Measurements from ENCODE around the gene SERF2.
"Not testable (repeated sequence)": the region's sequence is repeated elsewhere in the genome, so short reads cannot be mapped to it uniquely, and the experiment has no call there.

The SERF2 gene

DNA sequence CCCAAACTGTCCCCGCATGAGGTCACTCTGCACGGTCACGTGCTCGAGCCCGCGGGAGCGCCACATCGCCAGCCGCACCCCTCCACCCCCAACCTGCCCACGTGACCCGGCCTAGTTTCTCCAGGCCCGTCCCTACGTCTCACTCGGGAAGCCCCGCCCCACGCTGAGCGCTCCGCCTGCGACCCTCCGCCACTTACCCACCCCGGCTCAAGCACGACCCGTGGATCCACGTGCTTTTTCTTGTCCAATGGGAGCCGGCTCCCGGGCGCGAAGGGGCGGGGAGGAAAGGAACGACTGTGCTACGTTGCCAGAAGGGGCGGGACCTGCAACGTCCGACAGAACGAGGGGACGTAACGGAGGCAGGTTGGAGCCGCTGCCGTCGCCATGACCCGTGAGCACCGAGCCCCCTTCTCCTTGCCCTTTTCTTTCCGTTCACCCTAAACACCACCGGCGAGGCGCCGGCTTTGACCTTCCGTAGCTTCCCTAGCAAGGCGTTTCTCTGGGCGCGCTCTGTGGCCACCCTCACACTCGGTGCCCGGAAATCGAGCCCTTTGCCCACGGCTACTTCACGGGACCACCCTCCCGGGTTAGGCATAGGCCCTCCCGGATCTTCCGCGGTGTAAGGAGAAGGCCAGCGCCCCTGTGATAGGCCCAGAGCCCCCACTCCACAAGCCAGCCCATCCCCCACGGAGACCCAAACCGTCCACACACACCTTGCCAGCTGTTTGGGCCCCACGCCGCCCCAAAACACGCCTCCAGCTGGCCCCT lies at the start of gene SERF2:
Gene SERF2, plus strand, starts transcription at position 328 of the 768 bp plus-strand sequence. Its CDS starts 57 bp downstream, at position 385.
- DNase-seq (ENCODE audit: insufficient read length, low spot score) (peak; percentile 100), FAIRE-seq (no peak)
- no peak for TF ChIP-seq CTCF (IDR thresholded peaks at IDR 0.05; ENCODE audit: insufficient read depth, missing control alignments)

DNA sequence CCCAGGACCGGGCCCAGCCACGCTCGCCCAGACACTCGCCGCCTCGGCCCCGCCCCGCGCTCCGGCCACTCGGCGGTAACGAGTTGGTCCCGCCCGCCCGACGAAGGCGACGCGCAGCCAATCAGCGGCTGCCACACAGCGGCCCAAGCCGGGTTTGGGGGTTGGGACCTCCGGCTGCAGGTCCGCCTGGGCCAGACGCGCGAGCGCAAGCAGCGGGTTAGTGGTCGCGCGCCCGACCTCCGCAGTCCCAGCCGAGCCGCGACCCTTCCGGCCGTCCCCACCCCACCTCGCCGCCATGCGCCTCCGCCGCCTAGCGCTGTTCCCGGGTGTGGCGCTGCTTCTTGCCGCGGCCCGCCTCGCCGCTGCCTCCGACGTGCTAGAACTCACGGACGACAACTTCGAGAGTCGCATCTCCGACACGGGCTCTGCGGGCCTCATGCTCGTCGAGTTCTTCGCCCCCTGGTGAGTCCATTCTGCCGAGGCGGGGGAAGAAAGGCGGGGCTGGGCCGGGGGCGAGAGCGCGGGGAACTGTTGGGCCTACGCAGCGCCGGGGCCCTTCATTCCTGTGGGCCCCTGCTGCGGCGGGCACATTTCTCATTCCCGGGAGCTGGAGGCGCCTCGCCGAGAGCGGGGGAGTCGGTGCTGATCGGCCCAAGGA lies 45.7 kb upstream of the SERF2 start, which contains the start of gene PDIA3:
Gene PDIA3, plus strand, starts transcription at position 194 of the 658 bp plus-strand sequence. Its CDS starts 102 bp downstream, at position 296.
- peak; percentile 84 for DNase-seq (ENCODE audit: insufficient read length, low spot score)
- not testable (repeated sequence) for FAIRE-seq

DNA sequence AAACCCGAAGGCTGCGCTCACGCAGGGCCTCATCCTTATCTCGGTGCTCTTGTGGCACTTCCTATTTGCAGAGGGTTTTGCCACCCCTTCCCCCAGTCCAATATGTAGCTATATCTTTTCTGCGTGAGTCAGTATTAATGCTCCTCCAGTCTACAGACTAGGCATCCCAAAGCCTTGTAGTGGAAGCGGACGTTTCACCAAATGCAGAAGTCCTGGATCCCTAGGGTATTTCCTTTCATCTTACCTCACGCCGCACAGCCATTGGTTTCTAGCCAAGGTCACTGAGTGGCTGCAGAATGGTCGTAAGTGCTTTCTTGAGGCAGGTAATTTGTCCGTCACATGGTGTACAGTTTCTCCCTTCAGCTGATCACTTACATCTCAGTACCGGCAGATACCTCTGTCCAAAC lies 45.2 kb upstream of the SERF2 start:
- not testable (repeated sequence) for FAIRE-seq

GRCh38 chr15:43748376-43748775 lies 43.7 kb upstream of the SERF2 start:
- no peak for FAIRE-seq
- DNase-seq (ENCODE audit: insufficient read length, low spot score) = no peak
- no peak for TF ChIP-seq CTCF (IDR thresholded peaks at IDR 0.05; ENCODE audit: insufficient read depth, missing control alignments)

More for the DNA sequence above, 45.2 kb upstream of the SERF2 start:
- not testable (repeated sequence) for DNase-seq (ENCODE audit: insufficient read length, low spot score)

GRCh38 chr15:43749690-43750345 lies 42.3 kb upstream of the SERF2 start:
- FAIRE-seq (no peak), DNase-seq (ENCODE audit: insufficient read length, low spot score) (no peak)
- TF ChIP-seq CTCF (IDR thresholded peaks at IDR 0.05; ENCODE audit: insufficient read depth, missing control alignments) = no peak

GRCh38 chr15:43751885-43752284 lies 40.2 kb upstream of the SERF2 start:
- FAIRE-seq = no peak
- no peak for TF ChIP-seq CTCF (IDR thresholded peaks at IDR 0.05; ENCODE audit: insufficient read depth, missing control alignments)
- no peak for DNase-seq (ENCODE audit: insufficient read length, low spot score)

DNA sequence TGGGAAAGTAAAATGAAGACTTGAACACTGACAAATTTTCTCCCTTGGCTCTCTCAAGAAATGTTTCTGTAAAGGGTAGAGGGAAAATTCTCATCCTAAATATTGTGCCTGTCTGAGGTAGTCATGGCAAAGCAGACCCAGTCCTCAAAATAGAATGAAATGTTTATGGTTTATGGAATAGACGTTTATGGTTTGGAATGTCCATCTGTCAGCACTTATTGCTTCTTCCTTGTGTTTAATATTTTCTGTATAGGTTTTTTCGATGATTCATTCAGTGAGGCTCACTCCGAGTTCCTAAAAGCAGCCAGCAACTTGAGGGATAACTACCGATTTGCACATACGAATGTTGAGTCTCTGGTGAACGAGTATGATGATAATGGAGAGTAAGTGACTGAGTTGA lies 29.3 kb upstream of the SERF2 start:
- DNase-seq (ENCODE audit: insufficient read length, low spot score) = no peak
- TF ChIP-seq CTCF (IDR thresholded peaks at IDR 0.05; ENCODE audit: insufficient read depth, missing control alignments) = no peak
- no peak for FAIRE-seq
